GM18867 (cell line): Measurements from ENCODE around the gene RHCE.
"Not testable (repeated sequence)": the region's sequence is repeated elsewhere in the genome, so short reads cannot be mapped to it uniquely, and the experiment has no call there.

Experiments
- ATAC-seq: cut with Tn5 transposase; IDR thresholded peaks from one replicate; pipeline ENCODE4 v1.9.1; 2021; ENCODE audit warnings: mild to moderate bottlenecking, moderate library complexity; ENCODE audit not compliant: unreplicated experiment

RHCE gene

GRCh38 chr1:25402947-25403803 lies 17.4 kb downstream of the RHCE start:
- ATAC-seq = not testable (repeated sequence)

DNA sequence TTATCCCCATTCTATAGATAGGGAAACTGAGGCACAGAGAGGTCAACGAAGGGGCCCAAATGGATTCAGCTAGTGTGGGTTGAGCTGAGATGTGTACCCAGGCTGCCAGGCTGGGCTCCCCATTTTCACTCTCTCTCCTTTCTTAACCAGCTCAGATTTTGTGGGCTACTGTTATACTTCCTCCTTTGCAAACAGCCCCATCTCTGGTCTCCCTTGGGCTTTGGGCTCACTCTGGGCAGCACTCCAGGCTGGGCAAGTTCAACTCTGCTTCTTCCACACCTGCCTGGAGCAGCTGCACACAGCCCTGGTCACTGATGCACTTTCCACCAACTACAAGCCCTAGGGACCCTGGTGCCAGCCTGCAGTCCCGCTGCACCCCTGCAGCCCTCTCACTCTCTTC lies 22.5 kb downstream of the RHCE start:
- ATAC-seq = not testable (repeated sequence)

DNA sequence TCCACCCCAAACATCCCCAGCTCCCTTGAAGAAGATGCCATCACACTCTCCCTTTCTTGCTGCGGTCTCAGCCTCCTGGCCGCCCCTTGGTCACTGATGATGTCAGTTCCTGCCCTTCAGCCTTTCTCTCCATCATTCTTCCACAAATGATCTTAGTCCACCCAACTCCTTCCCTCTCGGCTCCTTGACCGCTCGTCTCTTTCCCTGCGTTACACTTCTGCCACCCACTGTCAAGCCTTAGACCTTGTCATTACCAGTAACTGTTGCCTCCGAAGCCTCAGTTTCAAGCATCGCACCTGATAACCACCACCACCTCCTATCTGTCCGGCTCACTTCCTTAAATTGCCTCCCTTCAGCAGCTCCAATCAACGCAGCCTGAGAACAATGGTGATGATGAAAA lies 23.1 kb downstream of the RHCE start:
- ATAC-seq = not testable (repeated sequence)

DNA sequence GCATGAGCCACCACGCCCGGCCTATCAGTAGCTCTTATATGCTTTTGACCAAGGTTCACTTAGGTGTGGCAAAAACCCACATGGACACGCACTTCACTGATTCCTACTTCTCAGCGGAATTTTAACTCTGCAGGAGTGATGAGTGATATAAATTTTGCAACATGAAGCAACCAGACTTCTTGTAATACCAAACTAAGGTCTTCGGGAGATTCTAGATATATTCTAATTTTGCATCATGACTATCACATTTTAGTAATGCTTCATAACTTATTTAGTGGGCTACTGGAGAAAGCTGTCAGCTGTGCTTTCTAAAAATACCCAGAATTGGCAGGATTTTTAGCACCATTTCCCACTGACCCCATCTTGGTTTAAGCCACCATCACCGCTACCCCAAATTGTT lies 27.8 kb downstream of the RHCE start:
- no peak for ATAC-seq

- ATAC-seq = not testable (repeated sequence)
These were observed 30.9 kb downstream of the RHCE start for GRCh38 chr1:25389721-25390120.

- not testable (repeated sequence) for ATAC-seq
These were observed 31.9 kb downstream of the RHCE start for GRCh38 chr1:25388691-25389090.

GRCh38 chr1:25387096-25387495 lies 33.5 kb downstream of the RHCE start:
- not testable (repeated sequence) for ATAC-seq

DNA sequence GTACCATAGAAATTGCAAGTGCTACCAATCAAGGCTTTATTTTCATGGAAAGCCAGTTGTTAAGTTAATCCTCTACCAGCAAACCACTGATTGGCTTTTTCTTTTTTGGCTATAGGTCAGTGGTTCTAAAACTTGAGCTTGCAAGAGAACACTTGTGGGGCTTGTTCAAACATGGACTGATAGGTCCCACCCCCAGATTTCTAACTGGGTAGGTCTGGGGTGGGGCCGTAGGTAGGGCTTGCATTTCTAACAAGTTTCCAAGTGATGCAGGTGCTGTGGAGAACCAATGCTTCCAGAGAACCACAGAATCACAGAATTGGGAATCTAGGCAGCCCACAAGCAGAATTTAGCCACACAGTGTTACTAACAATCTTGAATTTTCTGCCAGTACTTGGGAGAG lies 36.8 kb downstream of the RHCE start:
- not testable (repeated sequence) for ATAC-seq

GRCh38 chr1:25383090-25383489 lies 37.5 kb downstream of the RHCE start:
- ATAC-seq = not testable (repeated sequence)

- ATAC-seq = not testable (repeated sequence)
These were observed 38.1 kb downstream of the RHCE start for GRCh38 chr1:25382543-25382942.

DNA sequence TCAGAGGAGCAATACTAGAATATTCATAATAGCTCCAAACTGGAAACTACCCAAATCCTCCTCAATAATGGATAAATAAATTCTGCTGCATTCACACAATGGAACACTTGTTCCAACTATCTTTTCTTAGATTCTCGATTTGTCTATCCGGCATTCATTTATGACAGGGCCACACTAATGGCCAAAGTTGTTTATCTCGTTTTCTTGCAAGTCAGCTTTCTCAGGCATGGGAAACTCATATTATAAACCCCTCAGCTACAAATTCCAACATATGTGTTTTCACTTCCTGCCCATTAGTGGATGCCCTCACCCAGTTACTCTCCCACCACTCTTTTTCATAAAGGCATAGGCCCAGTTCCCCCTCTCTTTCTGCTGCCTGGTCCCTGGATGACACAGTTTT lies 42.3 kb downstream of the RHCE start:
- ATAC-seq = not testable (repeated sequence)

DNA sequence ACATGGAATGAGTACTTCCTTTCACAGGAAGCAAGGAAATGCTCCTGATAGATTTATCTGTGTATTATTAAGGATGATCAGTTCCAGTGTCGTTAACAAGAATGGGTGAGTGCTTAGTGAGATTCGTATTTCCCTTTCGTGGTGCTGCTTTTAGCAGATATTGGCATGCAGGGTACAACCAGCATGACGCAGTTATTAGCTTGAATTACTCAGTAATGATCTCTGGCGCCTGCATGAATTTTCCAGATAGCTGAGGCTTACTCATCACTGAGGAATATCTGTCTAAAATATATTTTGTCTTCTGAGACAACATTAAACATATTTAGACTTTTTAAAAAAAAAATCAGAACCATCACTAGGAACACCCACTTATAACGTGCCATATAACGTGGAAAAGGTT lies 48.9 kb downstream of the RHCE start:
- ATAC-seq = not testable (repeated sequence)

DNA sequence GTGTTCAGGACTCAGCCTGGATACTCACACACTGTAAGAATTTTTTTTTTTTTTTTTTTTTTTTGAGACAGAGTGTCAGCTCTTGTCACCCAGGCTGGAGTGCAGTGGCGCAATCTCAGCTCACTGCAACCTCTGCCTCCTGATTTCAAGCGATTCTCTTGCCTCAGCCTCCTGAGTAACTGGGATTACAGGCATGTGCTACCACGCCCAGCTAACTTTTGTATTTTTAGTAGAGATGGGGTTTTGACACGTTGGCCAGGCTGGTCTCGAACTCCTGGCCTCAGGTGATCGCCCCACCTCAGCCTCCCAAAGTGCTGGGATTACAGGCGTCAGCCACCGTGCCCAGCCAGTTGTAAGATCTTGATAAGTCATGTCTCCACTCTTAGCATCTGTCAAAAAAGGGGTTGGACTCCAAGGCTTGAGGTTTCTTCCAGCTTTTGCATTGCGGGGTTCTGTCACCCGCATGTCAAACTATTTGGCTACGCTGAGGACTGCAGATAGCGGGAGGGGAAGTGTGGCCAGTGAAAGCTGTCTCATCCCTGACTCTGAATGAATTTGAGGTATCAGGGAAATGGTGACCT lies 50.8 kb downstream of the RHCE start:
- not testable (repeated sequence) for ATAC-seq

DNA sequence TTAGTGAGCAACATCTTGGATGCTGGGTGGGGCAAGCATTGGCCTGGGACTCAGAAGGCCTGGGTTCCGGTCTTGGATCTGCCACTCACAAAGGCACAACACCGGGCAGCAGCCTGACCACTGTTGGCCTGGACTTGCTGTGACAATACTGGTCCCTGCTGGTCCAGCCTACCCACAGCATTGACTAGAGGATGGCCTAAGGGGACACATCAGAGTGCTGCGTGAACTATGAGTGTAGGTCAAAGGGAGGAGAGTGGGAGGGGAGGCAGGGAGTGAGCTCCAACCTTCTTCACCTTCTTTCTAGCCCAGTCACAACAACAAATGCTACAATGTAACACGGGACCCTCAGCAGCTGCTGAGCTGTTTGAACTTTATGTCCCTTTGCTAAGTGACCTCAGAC lies 51.4 kb downstream of the RHCE start:
- ATAC-seq = no peak

- ATAC-seq = not testable (repeated sequence)
These were observed 57.7 kb downstream of the RHCE start for GRCh38 chr1:25362634-25363559.

- no peak for ATAC-seq
These were observed 58.7 kb downstream of the RHCE start for GRCh38 chr1:25361901-25362300.

DNA sequence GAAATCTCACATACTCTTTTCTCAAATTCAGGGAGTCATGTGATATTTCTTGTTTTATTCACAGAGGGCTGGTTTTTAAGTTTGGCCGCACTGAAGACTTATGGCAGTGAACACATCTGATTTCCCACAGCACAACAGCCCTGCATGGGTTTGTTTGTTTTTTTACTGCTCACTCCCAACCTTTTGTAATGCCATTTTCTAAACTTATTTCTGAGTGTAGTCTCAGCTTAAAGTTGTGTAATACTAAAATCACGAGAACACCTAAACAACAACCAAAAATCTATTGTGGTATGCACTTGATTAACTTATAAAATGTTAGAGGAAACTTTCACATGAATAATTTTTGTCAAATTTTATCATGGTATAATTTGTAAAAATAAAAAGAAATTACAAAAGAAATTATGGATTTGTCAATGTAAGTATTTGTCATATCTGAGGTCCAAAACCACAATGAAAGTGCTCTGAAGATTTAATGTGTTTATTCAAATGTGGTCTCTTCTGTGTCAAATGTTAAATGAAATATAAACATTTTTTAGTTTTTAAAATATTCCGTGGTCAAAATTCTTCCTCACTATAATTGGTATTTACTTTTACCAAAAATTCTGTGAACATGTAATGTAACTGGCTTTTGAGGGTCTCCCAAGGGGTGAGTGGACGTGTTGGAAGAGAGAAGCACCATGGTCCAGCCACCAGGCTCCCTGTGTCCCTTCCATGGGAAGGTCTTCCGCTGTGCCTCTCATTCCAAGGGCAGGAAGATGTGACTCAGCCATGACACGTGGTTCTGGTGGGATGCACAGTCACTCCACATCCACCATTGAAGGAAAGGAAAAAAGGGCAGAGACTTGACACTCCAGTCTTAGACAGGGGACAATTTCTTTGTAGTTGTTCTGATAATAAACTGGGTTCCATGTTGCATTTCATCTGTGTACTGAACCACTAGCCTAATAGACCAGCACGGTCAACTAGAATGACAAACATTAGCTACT lies 59.7 kb downstream of the RHCE start:
- no peak for ATAC-seq

- no peak for ATAC-seq
These were observed 63.8 kb downstream of the RHCE start for GRCh38 chr1:25356848-25357247.

DNA sequence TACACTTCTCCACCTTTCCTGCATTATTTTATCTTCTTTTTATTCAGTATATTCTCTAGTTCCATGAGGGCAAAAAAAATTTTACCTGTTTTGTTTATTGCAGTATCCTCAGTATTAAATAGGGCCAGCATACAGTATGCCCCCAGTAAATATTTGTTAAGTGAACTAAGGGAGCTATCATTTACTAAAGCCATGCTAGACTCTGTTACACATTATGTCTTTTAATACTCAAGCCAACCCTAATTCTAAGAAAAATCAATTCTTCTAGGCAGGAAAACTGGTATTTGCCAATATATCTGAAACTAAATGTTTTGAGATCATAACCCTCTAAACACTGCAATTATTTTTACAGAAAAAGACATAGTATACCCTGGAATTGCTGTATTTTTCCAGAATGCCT lies 64.2 kb downstream of the RHCE start:
- no peak for ATAC-seq

DNA sequence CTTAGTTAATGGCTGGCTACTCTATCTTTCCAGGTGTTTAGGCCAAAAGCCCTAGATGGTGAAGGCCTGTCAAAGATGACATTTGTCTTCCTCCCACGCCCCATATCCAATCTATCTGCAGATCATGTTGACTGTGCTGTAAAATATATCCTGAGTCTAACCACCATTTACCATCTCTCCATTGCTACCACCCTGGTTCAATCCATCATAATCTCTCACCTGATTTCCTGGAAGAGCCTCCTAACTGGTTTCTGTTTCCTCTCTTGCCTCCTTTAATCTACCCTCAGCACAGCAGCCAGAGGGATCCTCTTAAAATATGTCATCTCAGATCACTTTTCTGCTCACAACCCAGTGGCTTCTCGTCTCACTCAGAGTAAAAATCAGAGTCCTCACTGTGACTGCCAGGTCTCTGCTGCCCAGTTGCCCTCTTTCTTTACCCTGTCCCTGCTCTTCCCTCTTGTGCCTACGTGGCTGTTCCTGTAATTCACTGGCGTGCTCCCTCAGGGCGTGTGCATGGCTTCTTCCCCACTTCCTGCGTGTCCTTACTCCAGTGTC lies 64.7 kb downstream of the RHCE start:
- ATAC-seq = no peak
